ENCODE data around the gene KDM4C.

GRCh38 chr9:6869081-6869948 is 111.5 kb downstream of the KDM4C start:
- TF ChIP-seq POLR2A (IDR thresholded peaks at IDR 0.05) = no peak
- TF ChIP-seq, protein P1, sequence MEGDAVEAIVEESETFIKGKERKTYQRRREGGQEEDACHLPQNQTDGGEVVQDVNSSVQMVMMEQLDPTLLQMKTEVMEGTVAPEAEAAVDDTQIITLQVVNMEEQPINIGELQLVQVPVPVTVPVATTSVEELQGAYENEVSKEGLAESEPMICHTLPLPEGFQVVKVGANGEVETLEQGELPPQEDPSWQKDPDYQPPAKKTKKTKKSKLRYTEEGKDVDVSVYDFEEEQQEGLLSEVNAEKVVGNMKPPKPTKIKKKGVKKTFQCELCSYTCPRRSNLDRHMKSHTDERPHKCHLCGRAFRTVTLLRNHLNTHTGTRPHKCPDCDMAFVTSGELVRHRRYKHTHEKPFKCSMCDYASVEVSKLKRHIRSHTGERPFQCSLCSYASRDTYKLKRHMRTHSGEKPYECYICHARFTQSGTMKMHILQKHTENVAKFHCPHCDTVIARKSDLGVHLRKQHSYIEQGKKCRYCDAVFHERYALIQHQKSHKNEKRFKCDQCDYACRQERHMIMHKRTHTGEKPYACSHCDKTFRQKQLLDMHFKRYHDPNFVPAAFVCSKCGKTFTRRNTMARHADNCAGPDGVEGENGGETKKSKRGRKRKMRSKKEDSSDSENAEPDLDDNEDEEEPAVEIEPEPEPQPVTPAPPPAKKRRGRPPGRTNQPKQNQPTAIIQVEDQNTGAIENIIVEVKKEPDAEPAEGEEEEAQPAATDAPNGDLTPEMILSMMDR (IDR thresholded peaks at IDR 0.05) = no peak

Data from heart left ventricle (tissue), 13 donors.